SK-N-MC (cell line): ENCODE data around the gene EBP.
A peak's percentile ranks its signal among the peaks of the same experiment; 100 is the strongest.
"Not testable (repeated sequence)": the region's sequence is repeated elsewhere in the genome, so short reads cannot be mapped to it uniquely, and the experiment has no call there.

Source experiments
- DNase-seq: peaks from one replicate; pipeline ENCODE4 v3.0.0-alpha.2; 2011; ENCODE audit warnings: low read depth, low spot score
- H3K27ac ChIP-seq: fragments of 200-600 bp; sonication (generic); 2 replicates; pipeline ENCODE4 v1.5.1; 2016; ENCODE audit warnings: mixed run types
- H3K36me3 ChIP-seq: fragments of 200-600 bp; sonication (generic); 2 replicates; pipeline ENCODE4 v1.6.1; 2017; ENCODE audit warnings: antibody characterized with exemption, low read length, mixed read lengths; ENCODE audit not compliant: insufficient read depth
- H3K4me3 ChIP-seq: fragments of 200-600 bp; sonication (generic); 2 replicates; pipeline ENCODE4 v1.5.1; 2016
- H3K9ac ChIP-seq: fragments of 200-600 bp; sonication (generic); 2 replicates; pipeline ENCODE4 v1.8.0; 2017; ENCODE audit warnings: mixed run types, mixed read lengths; ENCODE audit not compliant: insufficient read length
- H3K9me3 ChIP-seq: fragments of 200-600 bp; sonication (generic); 2 replicates; pipeline ENCODE4 v1.6.1; 2017; ENCODE audit warnings: low read depth, mild to moderate bottlenecking, antibody characterized with exemption, low read length, moderate library complexity, mixed read lengths
- EZH2 ChIP-seq: fragments of 200-600 bp; sonication (generic); IDR thresholded peaks from one replicate; pipeline ENCODE4 v1.6.1; 2017; ENCODE audit warnings: antibody characterized with exemption
- FOXP2 ChIP-seq: optimal IDR thresholded peaks from 2 replicates; pipeline ENCODE3; 2011; ENCODE audit warnings: mild to moderate bottlenecking, moderate library complexity; ENCODE audit not compliant: insufficient read depth; ENCODE audit errors: extremely low read length, control extremely low read depth
- POLR2AphosphoS5 ChIP-seq: IDR thresholded peaks from 2 replicates; pipeline ENCODE4 v1.6.1; 2012; ENCODE audit warnings: mild to moderate bottlenecking, low read depth, low read length, borderline replicate concordance

The EBP gene

GRCh38 chrX:48540028-48540375 lies 18.4 kb downstream of the EBP start:
- H3K9ac ChIP-seq, result peak overlapping the region; percentile 81
- DNase-seq, result no peak
- H3K27ac ChIP-seq, result no peak overlapping the region
- H3K4me3 ChIP-seq, result peak overlapping the region; percentile 87
- H3K9me3 ChIP-seq, result no peaks in the 10 kb centered on the region
- TF ChIP-seq FOXP2 (no peak), POLR2AphosphoS5 (peak; percentile 26; the same call in 1 of the 2 replicates), EZH2 (no peak)
- peaks cover 14% of the 10 kb centered on the region; the same call in 1 of the 2 replicates for H3K36me3 ChIP-seq

- DNase-seq, result no peak
- Histone ChIP-seq H3K27ac (no peak overlapping the region), H3K36me3 (peaks cover 15% of the 10 kb centered on the region; the same call in 1 of the 2 replicates), H3K9ac (no peak overlapping the region), H3K9me3 (no peaks in the 10 kb centered on the region), H3K4me3 (peak overlapping the region; percentile 87)
- TF ChIP-seq EZH2 (no peak), FOXP2 (no peak), POLR2AphosphoS5 (no peak)
Measured at GRCh38 chrX:48540480-48540879, 18.9 kb downstream of the EBP start.

DNA sequence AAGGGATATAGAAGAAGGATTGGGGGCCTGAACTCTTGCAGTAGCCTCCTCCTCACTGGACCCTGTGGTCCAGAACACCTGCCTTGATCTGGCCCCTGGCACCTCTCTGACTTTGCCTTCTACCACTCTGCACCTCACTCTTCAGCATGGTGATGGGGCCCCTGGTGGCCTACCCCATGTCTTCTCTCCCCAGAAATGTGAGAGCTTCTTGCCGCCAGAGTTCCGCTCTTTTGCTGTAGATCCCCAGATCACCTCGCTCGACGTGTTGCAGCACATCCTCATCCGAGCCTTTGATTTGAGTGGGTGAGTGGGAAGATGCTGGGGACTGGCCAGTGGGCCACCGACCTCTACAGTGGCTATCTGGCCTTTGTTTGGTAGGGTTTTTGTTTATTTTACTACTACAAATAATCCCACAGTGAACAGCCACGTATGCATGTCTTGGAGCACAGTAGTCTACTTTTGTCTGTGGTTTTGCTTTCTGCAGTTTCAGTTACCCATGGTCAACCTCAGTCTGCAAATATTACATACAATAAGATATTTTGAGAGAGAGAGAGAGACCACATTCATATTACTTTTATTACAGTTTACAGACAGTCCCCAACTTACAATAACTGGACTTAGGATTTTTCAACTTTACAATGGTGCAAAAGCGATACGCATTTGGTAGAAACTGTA lies 19.7 kb downstream of the EBP start:
- Histone ChIP-seq H3K4me3 (no peak overlapping the region), H3K36me3 (peaks cover 15% of the 10 kb centered on the region; the same call in 1 of the 2 replicates), H3K27ac (no peak overlapping the region), H3K9me3 (no peaks in the 10 kb centered on the region), H3K9ac (no peak overlapping the region)
- TF ChIP-seq POLR2AphosphoS5, result no peak
- TF ChIP-seq EZH2, result no peak
- no peak for DNase-seq

GRCh38 chrX:48548871-48549270 lies 27.3 kb downstream of the EBP start:
- no peak for DNase-seq
- Histone ChIP-seq H3K4me3 (no peak overlapping the region), H3K9me3 (no peaks in the 10 kb centered on the region), H3K36me3 (peaks cover 10% of the 10 kb centered on the region; the same call in 1 of the 2 replicates), H3K27ac (no peak overlapping the region), H3K9ac (no peak overlapping the region)
- TF ChIP-seq FOXP2 (no peak), POLR2AphosphoS5 (no peak), EZH2 (no peak)

DNA sequence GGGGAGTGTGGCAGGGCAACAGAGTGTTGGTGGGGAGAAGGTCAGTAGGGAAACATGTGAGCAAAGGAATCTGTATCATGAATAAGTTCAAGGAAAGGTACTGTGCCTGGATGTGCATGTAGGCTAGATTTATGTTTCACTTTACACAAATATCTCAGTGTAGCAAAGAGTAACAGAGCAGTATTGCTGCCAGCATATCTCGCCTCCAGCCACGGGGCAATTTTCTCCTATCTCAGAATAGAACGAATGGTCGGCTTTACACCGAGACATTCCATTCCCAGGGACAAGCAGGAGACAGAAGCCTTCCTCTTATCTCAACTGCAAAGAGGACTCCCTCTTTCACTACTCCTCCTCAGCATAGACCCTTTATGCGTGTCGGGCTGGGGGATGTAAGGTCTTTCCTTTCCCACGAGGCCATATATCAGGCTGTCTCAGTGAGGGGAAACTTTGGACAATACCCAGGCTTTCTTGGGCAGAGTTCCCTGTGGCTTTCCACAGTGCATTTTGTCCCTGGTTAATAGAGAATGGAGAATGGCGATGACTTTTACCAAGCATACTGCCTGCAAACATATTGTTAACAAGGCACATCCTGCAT lies 34.2 kb downstream of the EBP start:
- H3K9ac ChIP-seq, DNase-seq, H3K4me3 ChIP-seq, H3K27ac ChIP-seq, H3K9me3 ChIP-seq: not testable (repeated sequence)
- peaks cover 15% of the 10 kb centered on the region; the same call in 1 of the 2 replicates for H3K36me3 ChIP-seq

- Histone ChIP-seq H3K9ac (no peak overlapping the region), H3K27ac (no peak overlapping the region), H3K4me3 (no peak overlapping the region), H3K9me3 (no peaks in the 10 kb centered on the region), H3K36me3 (peaks cover 20% of the 10 kb centered on the region; the same call in 1 of the 2 replicates)
- DNase-seq, result no peak
- TF ChIP-seq FOXP2 (no peak), POLR2AphosphoS5 (no peak), EZH2 (no peak)
Measured at GRCh38 chrX:48558271-48558670, 36.7 kb downstream of the EBP start.

DNA sequence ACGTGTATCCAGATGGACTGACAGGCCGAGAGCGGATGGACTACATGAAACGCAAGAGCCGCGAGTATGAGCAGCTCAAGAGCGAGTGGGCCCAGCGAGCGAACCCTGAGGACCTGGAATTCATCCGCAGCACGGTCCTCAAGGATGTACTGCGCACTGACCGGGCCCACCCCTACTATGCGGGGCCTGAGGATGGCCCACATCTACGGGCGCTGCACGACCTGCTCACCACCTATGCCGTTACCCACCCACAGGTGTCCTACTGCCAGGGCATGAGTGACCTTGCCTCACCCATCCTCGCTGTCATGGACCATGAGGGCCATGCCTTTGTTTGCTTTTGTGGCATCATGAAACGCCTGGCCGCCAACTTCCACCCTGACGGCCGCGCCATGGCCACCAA lies 38.0 kb downstream of the EBP start:
- TF ChIP-seq POLR2AphosphoS5 (no peak), EZH2 (no peak), FOXP2 (no peak)
- DNase-seq, result no peak
- H3K9me3 ChIP-seq, result no peaks in the 10 kb centered on the region
- no peak overlapping the region for H3K9ac ChIP-seq
- no peak overlapping the region for H3K4me3 ChIP-seq
- H3K27ac ChIP-seq, result no peak overlapping the region
- peaks cover 19% of the 10 kb centered on the region; the same call in 1 of the 2 replicates for H3K36me3 ChIP-seq

- Histone ChIP-seq H3K9me3 (no peaks in the 10 kb centered on the region), H3K36me3 (peaks cover 15% of the 10 kb centered on the region; the same call in 1 of the 2 replicates), H3K9ac (no peak overlapping the region)
Measured at GRCh38 chrX:48560056-48560455, 38.4 kb downstream of the EBP start.

GRCh38 chrX:48560681-48561080 lies 39.1 kb downstream of the EBP start:
- H3K4me3 ChIP-seq, result no peak overlapping the region
- DNase-seq, result no peak
- no peak overlapping the region for H3K27ac ChIP-seq
- H3K9me3 ChIP-seq, result no peaks in the 10 kb centered on the region
- no peak for TF ChIP-seq EZH2
- TF ChIP-seq POLR2AphosphoS5, result no peak
- no peak for TF ChIP-seq FOXP2
- peaks cover 15% of the 10 kb centered on the region; the same call in 1 of the 2 replicates for H3K36me3 ChIP-seq
- no peak overlapping the region for H3K9ac ChIP-seq

More at GRCh38 chrX:48560056-48560455, 38.4 kb downstream of the EBP start:
- TF ChIP-seq FOXP2 (no peak), EZH2 (no peak), POLR2AphosphoS5 (no peak)
- no peak overlapping the region for H3K27ac ChIP-seq
- no peak overlapping the region for H3K4me3 ChIP-seq
- DNase-seq, result no peak

DNA sequence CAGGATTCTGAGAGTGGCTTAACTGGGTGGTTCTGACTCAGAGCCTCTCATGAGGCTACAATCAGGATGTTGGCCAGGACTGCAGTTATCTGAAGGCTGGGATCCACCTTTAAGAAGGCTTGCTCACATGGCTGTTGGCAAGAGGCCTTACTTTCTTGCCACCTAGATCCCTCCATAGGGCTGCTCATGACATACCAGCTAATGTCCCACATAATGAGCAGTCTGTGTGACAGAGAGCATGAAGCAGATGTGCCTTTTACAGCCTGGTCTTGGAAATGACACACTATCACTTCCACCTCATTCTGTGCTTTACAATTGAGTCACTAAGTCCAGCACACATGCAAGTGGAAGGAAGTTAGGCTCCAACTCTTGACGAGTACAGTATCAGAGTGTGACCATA lies 48.4 kb downstream of the EBP start:
- no peaks in the 10 kb centered on the region for H3K9me3 ChIP-seq
- H3K9ac ChIP-seq, result no peak overlapping the region
- H3K36me3 ChIP-seq, result peaks cover 2% of the 10 kb centered on the region
- DNase-seq, result no peak
- TF ChIP-seq EZH2 (no peak), POLR2AphosphoS5 (no peak), FOXP2 (no peak)
- no peak overlapping the region for H3K27ac ChIP-seq
- H3K4me3 ChIP-seq, result no peak overlapping the region
